NT2/D1 (cell line): ENCODE data around the gene NR2C2AP.

Experiments
- DNase-seq: peaks from one replicate; pipeline ENCODE4 v3.0.0-alpha.2; 2011; ENCODE audit warnings: low read depth, low spot score
- H3K27me3 ChIP-seq: 2 replicates; pipeline ENCODE4 v1.6.0; 2011; ENCODE audit warnings: mild to moderate bottlenecking; ENCODE audit not compliant: insufficient read length, insufficient read depth
- H3K36me3 ChIP-seq: 2 replicates; pipeline ENCODE4 v1.6.1; 2011; ENCODE audit warnings: mild to moderate bottlenecking, low read length, mixed read lengths; ENCODE audit not compliant: insufficient read depth, insufficient read length
- H3K4me1 ChIP-seq: 2 replicates; pipeline ENCODE4 v1.5.1; 2011; ENCODE audit not compliant: insufficient read depth, insufficient read length
- H3K4me3 ChIP-seq: 2 replicates; pipeline ENCODE4 v1.5.1; 2011; ENCODE audit warnings: low read depth; ENCODE audit not compliant: insufficient read length
- H3K9ac ChIP-seq: 2 replicates; pipeline ENCODE4 v1.6.0; 2011; ENCODE audit warnings: low read depth; ENCODE audit not compliant: insufficient read length
- H3K9me3 ChIP-seq: 2 replicates; pipeline ENCODE4 v1.5.1; 2011; ENCODE audit warnings: mild to moderate bottlenecking, low read length; ENCODE audit not compliant: insufficient read depth
- SUZ12 ChIP-seq: IDR thresholded peaks from 2 replicates; pipeline ENCODE4 v1.6.1; 2011; ENCODE audit not compliant: insufficient read length, insufficient read depth; ENCODE audit errors: extremely low read depth
- YY1 ChIP-seq: IDR thresholded peaks from 2 replicates; pipeline ENCODE4 v1.6.1; 2011; ENCODE audit not compliant: insufficient read length, insufficient read depth
- ZNF274 ChIP-seq: IDR thresholded peaks from 2 replicates; pipeline ENCODE4 v1.6.1; 2011; ENCODE audit warnings: mild to moderate bottlenecking, low read depth, low read length

NR2C2AP gene

GRCh38 chr19:19193926-19194325, 9.3 kb downstream of the NR2C2AP start:
- Histone ChIP-seq H3K9ac (no peak overlapping the region), H3K4me3 (no peak overlapping the region), H3K4me1 (no peaks in the 10 kb centered on the region), H3K27me3 (no peaks in the 10 kb centered on the region), H3K36me3 (peaks cover 54% of the 10 kb centered on the region), H3K9me3 (no peaks in the 10 kb centered on the region)
- no peak for DNase-seq
- TF ChIP-seq SUZ12: no peak
- TF ChIP-seq ZNF274: no peak
- no peak for TF ChIP-seq YY1

GRCh38 chr19:19192910-19193423, 10.2 kb downstream of the NR2C2AP start:
- TF ChIP-seq SUZ12 (no peak), ZNF274 (no peak), YY1 (no peak)
- no peaks in the 10 kb centered on the region for H3K27me3 ChIP-seq
- peaks cover 50% of the 10 kb centered on the region for H3K36me3 ChIP-seq
- H3K4me3 ChIP-seq: peak overlapping the region; percentile 92
- H3K4me1 ChIP-seq: no peaks in the 10 kb centered on the region
- no peak for DNase-seq
- H3K9ac ChIP-seq: peak overlapping the region; percentile 82
- H3K9me3 ChIP-seq: no peaks in the 10 kb centered on the region

- peaks cover 46% of the 10 kb centered on the region for H3K36me3 ChIP-seq
- H3K27me3 ChIP-seq: no peaks in the 10 kb centered on the region
- TF ChIP-seq SUZ12: no peak
- TF ChIP-seq YY1: peak; percentile 48
- TF ChIP-seq ZNF274: no peak
- no peaks in the 10 kb centered on the region for H3K4me1 ChIP-seq
- peak; percentile 99 for DNase-seq
- peak within 1 kb of the TSS; percentile 99 for H3K4me3 ChIP-seq
- no peaks in the 10 kb centered on the region for H3K9me3 ChIP-seq
- H3K9ac ChIP-seq: peak within 1 kb of the TSS; percentile 99
Measured at GRCh38 chr19:19192078-19192882, 10.9 kb downstream of the NR2C2AP start, which contains the start of the genes BORCS8 and RFXANK. TSS of gene BORCS8 (minus strand) at chr19:19192152. CDS start at chr19:19192117, 35 bp downstream. TSS of gene RFXANK (plus strand) at chr19:19192258. CDS start at chr19:19193947, 1,689 bp downstream.

- DNase-seq: no peak
Measured at GRCh38 chr19:19191768-19192077, 11.5 kb downstream of the NR2C2AP start.

GRCh38 chr19:19186742-19187141, 16.5 kb downstream of the NR2C2AP start:
- H3K9me3 ChIP-seq: no peaks in the 10 kb centered on the region
- no peak overlapping the region for H3K9ac ChIP-seq
- TF ChIP-seq ZNF274: no peak
- no peak for TF ChIP-seq YY1
- TF ChIP-seq SUZ12: no peak
- peaks cover 2% of the 10 kb centered on the region for H3K4me1 ChIP-seq
- no peak for DNase-seq
- H3K36me3 ChIP-seq: peaks cover 55% of the 10 kb centered on the region
- H3K27me3 ChIP-seq: no peaks in the 10 kb centered on the region
- H3K4me3 ChIP-seq: no peak overlapping the region

More at GRCh38 chr19:19191768-19192077, 11.5 kb downstream of the NR2C2AP start:
- no peaks in the 10 kb centered on the region for H3K27me3 ChIP-seq
- TF ChIP-seq ZNF274 (no peak), SUZ12 (no peak), YY1 (no peak)
- H3K4me3 ChIP-seq: peak overlapping the region; percentile 99
- no peaks in the 10 kb centered on the region for H3K9me3 ChIP-seq
- H3K4me1 ChIP-seq: no peaks in the 10 kb centered on the region
- peak overlapping the region; percentile 99 for H3K9ac ChIP-seq
- H3K36me3 ChIP-seq: peaks cover 44% of the 10 kb centered on the region

GRCh38 chr19:19185853-19186740, 17.1 kb downstream of the NR2C2AP start:
- peaks cover 62% of the 10 kb centered on the region for H3K36me3 ChIP-seq
- peaks cover 2% of the 10 kb centered on the region for H3K4me1 ChIP-seq
- DNase-seq: peak; percentile 67
- no peaks in the 10 kb centered on the region for H3K27me3 ChIP-seq
- H3K9ac ChIP-seq: peak overlapping the region; percentile 38
- no peak overlapping the region for H3K4me3 ChIP-seq
- no peaks in the 10 kb centered on the region for H3K9me3 ChIP-seq
- TF ChIP-seq ZNF274: no peak
- TF ChIP-seq YY1: peak; percentile 17
